Measurements from ENCODE around the gene ROBO2.

GRCh38 chr3:77342027-77342426, 302.1 kb downstream of the ROBO2 start:
- TF ChIP-seq PKNOX1 (IDR thresholded peaks at IDR 0.05) (no peak), ARNT (IDR thresholded peaks at IDR 0.05) (no peak), FOXM1 (IDR thresholded peaks at IDR 0.05; ENCODE audit: borderline replicate concordance) (no peak), L3MBTL2 (conservative IDR thresholded peaks at IDR 0.05) (no peak), LEF1 (IDR thresholded peaks at IDR 0.05; ENCODE audit: borderline replicate concordance) (no peak)

Data from HEK293T (cell line).